Astrocyte (in vitro differentiated cells and primary cell): ENCODE results near the gene WDR27. TPM values are rescaled to one million over a fixed set of nuclear protein-coding genes. Genes with fewer than 3 reads are reported as not detected.

Source experiments
- DNase-seq: peaks from one replicate; pipeline ENCODE4 v3.0.0-alpha.2; 2010; ENCODE audit warnings: low read depth
- FAIRE-seq: peaks from 2 replicates; lab custom pipeline; 2011; peaks lifted over from hg19 to GRCh38; lab: Jason Lieb, UNC
- H2AFZ ChIP-seq: 2 replicates; pipeline ENCODE4 v1.6.0; 2012; ENCODE audit warnings: low read depth, low read length, inconsistent platforms
- H3K27ac ChIP-seq: 2 replicates; pipeline ENCODE4 v1.5.1; 2011; ENCODE audit warnings: low read depth, low read length, inconsistent platforms
- H3K27me3 ChIP-seq: 2 replicates; pipeline ENCODE4 v1.6.0; 2011; ENCODE audit warnings: low read length, inconsistent platforms; ENCODE audit not compliant: insufficient read depth
- H3K36me3 ChIP-seq: 2 replicates; pipeline ENCODE4 v1.5.1; 2011; ENCODE audit warnings: low read length, inconsistent platforms; ENCODE audit not compliant: insufficient read depth
- H3K4me1 ChIP-seq: 2 replicates; pipeline ENCODE4 v1.5.1; 2011; ENCODE audit warnings: low read length, inconsistent platforms; ENCODE audit not compliant: insufficient read depth
- H3K4me2 ChIP-seq: 2 replicates; pipeline ENCODE4 v1.6.0; 2012; ENCODE audit warnings: low read length, inconsistent platforms
- H3K4me3 ChIP-seq: 2 replicates; pipeline ENCODE4 v1.5.1; 2011; ENCODE audit warnings: low read depth, mild to moderate bottlenecking, low read length, inconsistent platforms; ENCODE audit not compliant: insufficient read depth
- H3K79me2 ChIP-seq: 2 replicates; pipeline ENCODE4 v1.6.0; 2012; ENCODE audit warnings: mild to moderate bottlenecking, low read length, inconsistent platforms; ENCODE audit not compliant: insufficient read depth
- H3K9ac ChIP-seq: 2 replicates; pipeline ENCODE4 v1.6.0; 2012; ENCODE audit warnings: mild to moderate bottlenecking, low read length, inconsistent platforms
- H3K9me3 ChIP-seq: 2 replicates; pipeline ENCODE4 v1.5.1; 2012; ENCODE audit warnings: low read depth, mild to moderate bottlenecking, low read length, inconsistent platforms; ENCODE audit not compliant: insufficient read depth
- H4K20me1 ChIP-seq: 2 replicates; pipeline ENCODE4 v1.6.0; 2012; ENCODE audit warnings: low read length, inconsistent platforms; ENCODE audit not compliant: insufficient read depth
- H3K27ac Mint-ChIP-seq: one replicate; pipeline ENCODE4 v1.8.0; 2021; ENCODE audit warnings: mild to moderate bottlenecking, mixed read lengths; ENCODE audit not compliant: unreplicated experiment
- H3K27me3 Mint-ChIP-seq: one replicate; pipeline ENCODE4 v1.8.0; 2021; ENCODE audit warnings: low read depth, mixed read lengths; ENCODE audit not compliant: unreplicated experiment
- H3K36me3 Mint-ChIP-seq: one replicate; pipeline ENCODE4 v1.8.0; 2021; ENCODE audit warnings: low read depth, mixed read lengths; ENCODE audit not compliant: unreplicated experiment
- H3K4me1 Mint-ChIP-seq: one replicate; pipeline ENCODE4 v1.8.0; 2021; ENCODE audit warnings: low read depth, mixed read lengths; ENCODE audit not compliant: unreplicated experiment
- H3K4me3 Mint-ChIP-seq: one replicate; pipeline ENCODE4 v1.8.0; 2021; ENCODE audit warnings: mild to moderate bottlenecking, moderate library complexity, mixed read lengths; ENCODE audit not compliant: unreplicated experiment
- H3K9me3 Mint-ChIP-seq: one replicate; pipeline ENCODE4 v1.8.0; 2021; ENCODE audit warnings: mild to moderate bottlenecking, mixed read lengths; ENCODE audit not compliant: unreplicated experiment
- EZH2 ChIP-seq: IDR thresholded peaks from 2 replicates; pipeline ENCODE4 v1.6.1; 2012; ENCODE audit warnings: mild to moderate bottlenecking, low read length, inconsistent platforms; ENCODE audit not compliant: insufficient read depth
- total RNA-seq: library from RNA; stranded (reverse); gene quantifications from 2 replicates; pipeline ENCODE4 v1.2.1, GENCODE V29; 2021
- TF ChIP-seq, protein P1 (sequence below): IDR thresholded peaks from 2 replicates; pipeline ENCODE4 v1.5.1; 2011; ENCODE audit warnings: low read depth, mild to moderate bottlenecking, inconsistent platforms, low read length, moderate library complexity; ENCODE audit not compliant: insufficient read depth

WDR27 gene
- total RNA-seq, 1 donor from 2014 or later = 31.2 TPM

DNA sequence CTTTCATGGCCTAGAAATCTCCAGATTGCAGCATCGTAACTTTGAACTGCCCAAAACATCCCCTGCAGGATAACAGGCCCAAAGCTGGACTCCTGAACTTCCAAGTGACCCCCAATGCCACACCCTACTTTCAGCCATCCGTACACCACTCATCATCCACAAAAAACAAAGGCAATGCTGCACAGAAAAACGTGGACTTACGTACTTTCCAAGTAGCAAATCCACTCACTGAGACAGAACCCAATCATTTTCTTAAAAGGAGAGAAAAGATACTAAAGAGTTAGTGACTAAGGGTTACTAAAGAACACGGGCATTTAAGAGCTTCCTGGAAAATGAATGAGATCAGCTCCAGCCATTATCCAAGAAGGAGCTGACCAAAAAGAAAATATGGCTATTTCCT is 211.0 kb downstream of the WDR27 start:
- H4K20me1 ChIP-seq = no peaks in the 10 kb centered on the region
- H3K27ac ChIP-seq = no peak overlapping the region
- H3K4me3 Mint-ChIP-seq = no peak overlapping the region
- H3K4me2 ChIP-seq = no peak overlapping the region
- DNase-seq (peak; percentile 71), FAIRE-seq (no peak)
- no peak overlapping the region for H3K9ac ChIP-seq
- no peaks in the 10 kb centered on the region for H3K9me3 ChIP-seq
- H3K36me3 Mint-ChIP-seq = no peaks in the 10 kb centered on the region
- peaks cover 2% of the 10 kb centered on the region for H3K4me1 Mint-ChIP-seq
- no peaks in the 10 kb centered on the region for H3K36me3 ChIP-seq
- no peaks in the 10 kb centered on the region for H3K27me3 ChIP-seq
- H3K79me2 ChIP-seq = no peaks in the 10 kb centered on the region
- H3K4me3 ChIP-seq = no peak overlapping the region
- TF ChIP-seq EZH2 = no peak
- TF ChIP-seq, protein P1, sequence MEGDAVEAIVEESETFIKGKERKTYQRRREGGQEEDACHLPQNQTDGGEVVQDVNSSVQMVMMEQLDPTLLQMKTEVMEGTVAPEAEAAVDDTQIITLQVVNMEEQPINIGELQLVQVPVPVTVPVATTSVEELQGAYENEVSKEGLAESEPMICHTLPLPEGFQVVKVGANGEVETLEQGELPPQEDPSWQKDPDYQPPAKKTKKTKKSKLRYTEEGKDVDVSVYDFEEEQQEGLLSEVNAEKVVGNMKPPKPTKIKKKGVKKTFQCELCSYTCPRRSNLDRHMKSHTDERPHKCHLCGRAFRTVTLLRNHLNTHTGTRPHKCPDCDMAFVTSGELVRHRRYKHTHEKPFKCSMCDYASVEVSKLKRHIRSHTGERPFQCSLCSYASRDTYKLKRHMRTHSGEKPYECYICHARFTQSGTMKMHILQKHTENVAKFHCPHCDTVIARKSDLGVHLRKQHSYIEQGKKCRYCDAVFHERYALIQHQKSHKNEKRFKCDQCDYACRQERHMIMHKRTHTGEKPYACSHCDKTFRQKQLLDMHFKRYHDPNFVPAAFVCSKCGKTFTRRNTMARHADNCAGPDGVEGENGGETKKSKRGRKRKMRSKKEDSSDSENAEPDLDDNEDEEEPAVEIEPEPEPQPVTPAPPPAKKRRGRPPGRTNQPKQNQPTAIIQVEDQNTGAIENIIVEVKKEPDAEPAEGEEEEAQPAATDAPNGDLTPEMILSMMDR = no peak
- H3K27ac Mint-ChIP-seq = no peak overlapping the region
- no peak overlapping the region for H2AFZ ChIP-seq
- no peaks in the 10 kb centered on the region for H3K9me3 Mint-ChIP-seq
- H3K27me3 Mint-ChIP-seq = no peaks in the 10 kb centered on the region
- H3K4me1 ChIP-seq = no peaks in the 10 kb centered on the region

DNA sequence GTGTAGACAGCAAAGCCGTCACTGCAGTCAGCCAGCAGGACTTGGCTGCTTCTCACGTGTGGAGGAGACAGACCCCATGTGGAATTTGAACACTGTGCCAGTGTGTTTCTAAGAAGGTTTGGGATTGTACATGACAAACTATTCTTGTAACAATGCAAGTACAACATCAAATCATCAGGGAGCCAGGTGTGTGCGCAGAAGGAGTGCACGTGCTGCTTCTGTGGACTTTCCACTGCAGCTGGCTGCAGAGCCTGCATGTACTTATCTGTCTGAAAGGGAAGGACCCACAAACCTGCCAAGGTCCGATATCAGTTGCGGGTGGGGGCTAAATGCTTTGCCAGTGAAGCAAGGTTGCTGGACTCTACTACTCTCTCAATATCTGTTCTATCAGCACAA is 211.6 kb downstream of the WDR27 start:
- Mint-ChIP-seq H3K4me3 (no peak overlapping the region), H3K36me3 (no peaks in the 10 kb centered on the region), H3K9me3 (no peaks in the 10 kb centered on the region), H3K27ac (no peak overlapping the region), H3K27me3 (no peaks in the 10 kb centered on the region), H3K4me1 (peaks cover 2% of the 10 kb centered on the region)
- H3K36me3 ChIP-seq = no peaks in the 10 kb centered on the region
- H3K9ac ChIP-seq = no peak overlapping the region
- no peak overlapping the region for H2AFZ ChIP-seq
- DNase-seq (peak; percentile 53), FAIRE-seq (no peak)
- no peak overlapping the region for H3K4me2 ChIP-seq
- H3K9me3 ChIP-seq = no peaks in the 10 kb centered on the region
- no peak overlapping the region for H3K4me3 ChIP-seq
- no peaks in the 10 kb centered on the region for H4K20me1 ChIP-seq
- TF ChIP-seq EZH2 = no peak
- TF ChIP-seq, protein P1 = no peak
- H3K4me1 ChIP-seq = no peaks in the 10 kb centered on the region
- no peaks in the 10 kb centered on the region for H3K79me2 ChIP-seq
- no peaks in the 10 kb centered on the region for H3K27me3 ChIP-seq
- H3K27ac ChIP-seq = no peak overlapping the region

GRCh38 chr6:169489563-169490245 is 212.1 kb downstream of the WDR27 start:
- H3K36me3 ChIP-seq = no peaks in the 10 kb centered on the region
- H3K9me3 ChIP-seq = no peaks in the 10 kb centered on the region
- TF ChIP-seq, protein P1 = no peak
- no peak for TF ChIP-seq EZH2
- H3K4me3 Mint-ChIP-seq = no peak overlapping the region
- DNase-seq = no peak
- no peak overlapping the region for H3K4me3 ChIP-seq
- H3K4me1 Mint-ChIP-seq = peaks cover 2% of the 10 kb centered on the region
- H4K20me1 ChIP-seq = no peaks in the 10 kb centered on the region
- no peak overlapping the region for H3K27ac Mint-ChIP-seq
- no peaks in the 10 kb centered on the region for H3K27me3 ChIP-seq
- FAIRE-seq = no peak
- no peaks in the 10 kb centered on the region for H3K79me2 ChIP-seq
- no peak overlapping the region for H3K9ac ChIP-seq
- H3K27me3 Mint-ChIP-seq = no peaks in the 10 kb centered on the region
- no peaks in the 10 kb centered on the region for H3K4me1 ChIP-seq
- H3K4me2 ChIP-seq = no peak overlapping the region
- no peak overlapping the region for H2AFZ ChIP-seq
- no peak overlapping the region for H3K27ac ChIP-seq
- peaks cover 2% of the 10 kb centered on the region for H3K9me3 Mint-ChIP-seq
- H3K36me3 Mint-ChIP-seq = no peaks in the 10 kb centered on the region
